H7 (cell line): ENCODE results near the gene MET. TPM values are rescaled to one million over a fixed set of nuclear protein-coding genes. Genes with fewer than 3 reads are reported as not detected.

Experiments
- DNase-seq: peaks from one replicate; pipeline ENCODE4 v3.0.0; 2012
- H3K27me3 ChIP-seq: 2 replicates; pipeline ENCODE4 v1.6.0; 2011; ENCODE audit warnings: mild to moderate bottlenecking, low read length; ENCODE audit not compliant: control insufficient read depth, insufficient read depth
- H3K36me3 ChIP-seq: replicated peaks from 2 replicates; pipeline ENCODE4 v1.5.1; 2011; ENCODE audit warnings: low read length; ENCODE audit not compliant: control insufficient read depth, insufficient read depth
- H3K4me3 ChIP-seq: 2 replicates; pipeline ENCODE4 v1.5.1; 2011; ENCODE audit warnings: low read depth, mild to moderate bottlenecking, control low read depth, low read length, moderate library complexity; ENCODE audit not compliant: insufficient read depth
- total RNA-seq: library from RNA; depleted of rRNA; stranded (reverse); fragments of >200 nt; shearing (Covaris generic); gene quantifications from 2 replicates; pipeline ENCODE4 v1.2.3, GENCODE V29; 2014; rRNA removed

MET gene
- total RNA-seq, 1 experiment from 2014 or later: 14.6 TPM

- Histone ChIP-seq H3K27me3 (no peaks in the 10 kb centered on the region), H3K36me3 (no peaks in the 10 kb centered on the region), H3K4me3 (no peak overlapping the region)
- DNase-seq: no peak
These were observed 170.4 kb downstream of the MET start for GRCh38 chr7:116842371-116842770.

- Histone ChIP-seq H3K27me3 (no peaks in the 10 kb centered on the region), H3K4me3 (no peak overlapping the region)
- DNase-seq: no peak
These were observed 171.4 kb downstream of the MET start for GRCh38 chr7:116843378-116843777.

More at GRCh38 chr7:116843378-116843777, 171.4 kb downstream of the MET start:
- no peaks in the 10 kb centered on the region for H3K36me3 ChIP-seq

Other genes starting within 250 kb of the MET start
- gene CAV2, start 172.5 kb upstream of the MET start, total RNA-seq: 8.0 and 9.5 TPM in 2 replicates
- 54.2 and 79.9 TPM in 2 replicates for gene CAV1, start 147.2 kb upstream of the MET start, total RNA-seq
- 116 and 152 TPM in 2 replicates for gene CAPZA2, start 190.4 kb downstream of the MET start, total RNA-seq